Measurements from ENCODE around the gene TWIST2. TPM values are rescaled to one million over a fixed set of nuclear protein-coding genes. Genes with fewer than 3 reads are reported as not detected.

Gene TWIST2
- polyA plus RNA-seq, 1 experiment = 15.6 TPM

GRCh38 chr2:238895891-238896600, 48.2 kb downstream of the TWIST2 start:
- Histone ChIP-seq H3K4me3 (ENCODE audit: low read depth, low read length) (no peak overlapping the region), H3K9me3 (ENCODE audit: control insufficient read depth, insufficient read depth, low read length) (no peaks in the 10 kb centered on the region; the same call in 1 of the 2 replicates), H3K27ac (ENCODE audit: low read depth, low read length) (peak overlapping the region; percentile 57), H3K27me3 (ENCODE audit: control insufficient read depth, insufficient read depth, low read length) (no peaks in the 10 kb centered on the region)
- peak; percentile 56 for DNase-seq (ENCODE audit: low read depth, low spot score)
- TF ChIP-seq CTCF (IDR thresholded peaks at IDR 0.05; ENCODE audit: low read depth, low read length) = no peak
- CTCF ChIA-PET = interaction anchor here (0.6 kb wide), 1 partner anchor 18 kb away, joined by 4 read pairs; no protein-coding TSS in a partner anchor
- POLR2A ChIA-PET = no interaction called here

GRCh38 chr2:238896641-238897040, 48.8 kb downstream of the TWIST2 start:
- CTCF ChIA-PET = interaction anchor here (0.6 kb wide), 1 partner anchor 18 kb away, joined by 4 read pairs; no protein-coding TSS in a partner anchor
- H3K27ac ChIP-seq (ENCODE audit: low read depth, low read length) = no peak overlapping the region

GRCh38 chr2:238897122-238897880, 49.4 kb downstream of the TWIST2 start:
- no peak for DNase-seq (ENCODE audit: low read depth, low spot score)
- POLR2A ChIA-PET = interaction anchor here (1.4 kb wide), 1 partner anchor 47 kb away, joined by 3 read pairs; no protein-coding TSS in a partner anchor
- CTCF ChIA-PET = no interaction called here
- H3K4me3 ChIP-seq (ENCODE audit: low read depth, low read length) = no peak overlapping the region
- TF ChIP-seq CTCF (IDR thresholded peaks at IDR 0.05; ENCODE audit: low read depth, low read length) = no peak
- H3K9me3 ChIP-seq (ENCODE audit: control insufficient read depth, insufficient read depth, low read length) = no peaks in the 10 kb centered on the region; the same call in 1 of the 2 replicates
- H3K27me3 ChIP-seq (ENCODE audit: control insufficient read depth, insufficient read depth, low read length) = no peaks in the 10 kb centered on the region
- H3K27ac ChIP-seq (ENCODE audit: low read depth, low read length) = no peak overlapping the region

More at GRCh38 chr2:238896641-238897040, 48.8 kb downstream of the TWIST2 start:
- no peaks in the 10 kb centered on the region for H3K27me3 ChIP-seq (ENCODE audit: control insufficient read depth, insufficient read depth, low read length)
- POLR2A ChIA-PET = no interaction called here
- no peak for TF ChIP-seq CTCF (IDR thresholded peaks at IDR 0.05; ENCODE audit: low read depth, low read length)
- no peaks in the 10 kb centered on the region; the same call in 1 of the 2 replicates for H3K9me3 ChIP-seq (ENCODE audit: control insufficient read depth, insufficient read depth, low read length)
- DNase-seq (ENCODE audit: low read depth, low spot score) = no peak
- no peak overlapping the region for H3K4me3 ChIP-seq (ENCODE audit: low read depth, low read length)

GRCh38 chr2:238897911-238898311, 50.0 kb downstream of the TWIST2 start:
- no peaks in the 10 kb centered on the region; the same call in 1 of the 2 replicates for H3K9me3 ChIP-seq (ENCODE audit: control insufficient read depth, insufficient read depth, low read length)
- no peak for DNase-seq (ENCODE audit: low read depth, low spot score)
- ChIA-PET CTCF (interaction anchor here (1.0 kb wide), 1 partner anchor 44 kb away, joined by 3 read pairs; no protein-coding TSS in a partner anchor), POLR2A (interaction anchor here (1.4 kb wide), 1 partner anchor 48 kb away, joined by 3 read pairs; no protein-coding TSS in a partner anchor)
- H3K4me3 ChIP-seq (ENCODE audit: low read depth, low read length) = no peak overlapping the region
- no peaks in the 10 kb centered on the region for H3K27me3 ChIP-seq (ENCODE audit: control insufficient read depth, insufficient read depth, low read length)
- TF ChIP-seq CTCF (IDR thresholded peaks at IDR 0.05; ENCODE audit: low read depth, low read length) = no peak
- no peak overlapping the region for H3K27ac ChIP-seq (ENCODE audit: low read depth, low read length)
